Hepatocyte (in vitro differentiated cells): ENCODE results near the gene PI16. TPM values are rescaled to one million over a fixed set of nuclear protein-coding genes. Genes with fewer than 3 reads are reported as not detected.

Source experiments
- DNase-seq: peaks from one replicate; pipeline ENCODE4 v3.0.0-alpha.2; 2016; ENCODE audit warnings: low spot score
- H2AFZ ChIP-seq: fragments of 200-600 bp; sonication (generic); 2 replicates; pipeline ENCODE4 v1.6.0; 2016; ENCODE audit warnings: antibody characterized with exemption, mild to moderate bottlenecking
- H3K27ac ChIP-seq: fragments of 200-600 bp; sonication (generic); 2 replicates; pipeline ENCODE4 v1.5.1; 2016; ENCODE audit warnings: mild to moderate bottlenecking
- H3K27me3 ChIP-seq: fragments of 200-600 bp; sonication (generic); 2 replicates; pipeline ENCODE4 v1.6.1; 2016
- H3K36me3 ChIP-seq: fragments of 200-600 bp; sonication (generic); replicated peaks from 2 replicates; pipeline ENCODE4 v1.5.1; 2016; ENCODE audit warnings: low read depth; ENCODE audit not compliant: insufficient read depth
- H3K4me1 ChIP-seq: fragments of 200-600 bp; sonication (generic); 2 replicates; pipeline ENCODE4 v1.5.1; 2016; ENCODE audit warnings: mild to moderate bottlenecking, moderate library complexity; ENCODE audit not compliant: insufficient read depth
- H3K4me2 ChIP-seq: fragments of 200-600 bp; sonication (generic); 2 replicates; pipeline ENCODE4 v1.6.0; 2016
- H3K4me3 ChIP-seq: fragments of 200-600 bp; sonication (generic); 2 replicates; pipeline ENCODE4 v1.5.1; 2016; ENCODE audit warnings: mild to moderate bottlenecking
- H3K79me2 ChIP-seq: fragments of 200-600 bp; sonication (generic); 2 replicates; pipeline ENCODE4 v1.6.0; 2017; ENCODE audit warnings: mild to moderate bottlenecking
- H3K9me2 ChIP-seq: fragments of 200-600 bp; sonication (generic); replicated peaks from 2 replicates; pipeline ENCODE4 v1.6.0; 2017; ENCODE audit warnings: mild to moderate bottlenecking; ENCODE audit not compliant: insufficient read depth
- H3K9me3 ChIP-seq: fragments of 200-600 bp; sonication (generic); 2 replicates; pipeline ENCODE4 v1.5.1; 2016; ENCODE audit warnings: low read depth, mild to moderate bottlenecking
- H4K20me1 ChIP-seq: fragments of 200-600 bp; sonication (generic); 2 replicates; pipeline ENCODE4 v1.6.0; 2016; ENCODE audit warnings: mild to moderate bottlenecking; ENCODE audit not compliant: insufficient read depth, poor library complexity, severe bottlenecking
- EZH2 ChIP-seq: fragments of 200-600 bp; sonication (generic); IDR thresholded peaks from 2 replicates; pipeline ENCODE4 v1.6.1; 2016; ENCODE audit warnings: antibody characterized with exemption, mild to moderate bottlenecking, borderline replicate concordance
- EZH2phosphoT487 ChIP-seq: fragments of 200-600 bp; sonication (generic); IDR thresholded peaks from one replicate; pipeline ENCODE4 v1.6.1; 2018; ENCODE audit warnings: antibody characterized with exemption, mild to moderate bottlenecking, low read depth, moderate library complexity; ENCODE audit not compliant: unreplicated experiment, severe bottlenecking
- WGBS: methylation state at CpG from one replicate; pipeline ENCODE4 v1.1.6; 2016; ENCODE audit warnings: low lambda C conversion rate; ENCODE audit errors: missing lambda C conversion rate; 5-methylcytosine and 5-hydroxymethylcytosine counted together
- polyA plus RNA-seq: library from polyadenylated mRNA; unstranded; fragments of >200 nt; fragmentation: Nextera tagmentation; extraction: Ambion mirVana; gene quantifications from 2 replicates; pipeline ENCODE4 v1.2.1, GENCODE V29; 2016
- total RNA-seq: library from RNA; depleted of rRNA; stranded (reverse); fragments of >200 nt; gene quantifications from 2 replicates; pipeline ENCODE4 v1.2.3, GENCODE V29; 2014
- TF ChIP-seq, protein P1 (sequence below): fragments of 200-600 bp; sonication (generic); IDR thresholded peaks from 2 replicates; pipeline ENCODE4 v1.5.1; 2016; ENCODE audit warnings: antibody characterized with exemption, mild to moderate bottlenecking; ENCODE audit not compliant: poor library complexity

The PI16 gene
- not detected in 2 replicates for total RNA-seq
- polyA plus RNA-seq: 0.28 TPM in 1 of 2 replicates, not detected in the other

DNA sequence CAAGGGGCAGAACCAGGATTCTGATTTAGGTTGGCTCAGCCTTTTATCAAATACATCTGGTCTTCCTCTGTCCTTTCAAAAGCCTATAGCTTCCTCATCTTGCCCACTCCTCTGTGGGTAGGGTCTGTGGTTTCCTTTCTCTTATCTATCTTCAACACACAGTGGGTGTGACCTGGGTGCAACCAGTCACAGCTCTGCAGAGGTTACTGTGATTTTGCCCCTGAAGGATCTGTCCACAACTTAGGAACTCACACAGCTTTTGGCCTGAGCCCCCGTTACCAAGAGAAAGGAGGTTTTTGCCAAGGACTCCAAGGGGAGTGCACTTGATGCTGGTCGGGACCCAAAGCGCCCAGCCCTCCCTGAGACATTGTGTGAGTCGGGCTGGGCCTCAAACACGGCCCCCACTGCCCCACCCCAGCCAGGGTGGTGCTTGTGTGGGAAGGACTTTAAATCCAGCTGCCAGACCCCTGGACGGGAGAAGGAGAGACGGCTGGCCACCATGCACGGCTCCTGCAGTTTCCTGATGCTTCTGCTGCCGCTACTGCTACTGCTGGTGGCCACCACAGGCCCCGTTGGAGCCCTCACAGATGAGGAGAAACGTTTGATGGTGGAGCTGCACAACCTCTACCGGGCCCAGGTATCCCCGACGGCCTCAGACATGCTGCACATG, at the start of gene PI16:
Gene PI16, plus strand, starts transcription at position 477 of the 670 bp plus-strand sequence. Its CDS starts 23 bp downstream, at position 500.
- no peaks in the 10 kb centered on the region for H4K20me1 ChIP-seq
- DNase-seq: no peak
- H3K4me3 ChIP-seq: no peak within 1 kb of the TSS
- no peak within 1 kb of the TSS for H2AFZ ChIP-seq
- H3K27me3 ChIP-seq: no peaks in the 10 kb centered on the region
- H3K4me2 ChIP-seq: no peak within 1 kb of the TSS
- no peaks in the 10 kb centered on the region for H3K9me2 ChIP-seq
- H3K36me3 ChIP-seq: no peaks in the 10 kb centered on the region
- no peaks in the 10 kb centered on the region for H3K9me3 ChIP-seq
- H3K27ac ChIP-seq: no peak within 1 kb of the TSS
- WGBS: 78% methylated on average over 13 of the region's 14 CpGs
- H3K4me1 ChIP-seq: no peaks in the 10 kb centered on the region
- no peaks in the 10 kb centered on the region for H3K79me2 ChIP-seq
- TF ChIP-seq, protein P1, sequence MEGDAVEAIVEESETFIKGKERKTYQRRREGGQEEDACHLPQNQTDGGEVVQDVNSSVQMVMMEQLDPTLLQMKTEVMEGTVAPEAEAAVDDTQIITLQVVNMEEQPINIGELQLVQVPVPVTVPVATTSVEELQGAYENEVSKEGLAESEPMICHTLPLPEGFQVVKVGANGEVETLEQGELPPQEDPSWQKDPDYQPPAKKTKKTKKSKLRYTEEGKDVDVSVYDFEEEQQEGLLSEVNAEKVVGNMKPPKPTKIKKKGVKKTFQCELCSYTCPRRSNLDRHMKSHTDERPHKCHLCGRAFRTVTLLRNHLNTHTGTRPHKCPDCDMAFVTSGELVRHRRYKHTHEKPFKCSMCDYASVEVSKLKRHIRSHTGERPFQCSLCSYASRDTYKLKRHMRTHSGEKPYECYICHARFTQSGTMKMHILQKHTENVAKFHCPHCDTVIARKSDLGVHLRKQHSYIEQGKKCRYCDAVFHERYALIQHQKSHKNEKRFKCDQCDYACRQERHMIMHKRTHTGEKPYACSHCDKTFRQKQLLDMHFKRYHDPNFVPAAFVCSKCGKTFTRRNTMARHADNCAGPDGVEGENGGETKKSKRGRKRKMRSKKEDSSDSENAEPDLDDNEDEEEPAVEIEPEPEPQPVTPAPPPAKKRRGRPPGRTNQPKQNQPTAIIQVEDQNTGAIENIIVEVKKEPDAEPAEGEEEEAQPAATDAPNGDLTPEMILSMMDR: no peak
- TF ChIP-seq EZH2phosphoT487 (no peak), EZH2 (no peak)

GRCh38 chr6:36904851-36905393, 49.6 kb upstream of the PI16 start:
- WGBS: 91% methylated on average over 5 of the region's 5 CpGs
- H3K36me3 ChIP-seq: no peaks in the 10 kb centered on the region
- H3K4me3 ChIP-seq: no peak overlapping the region
- H2AFZ ChIP-seq: no peak overlapping the region
- H3K9me2 ChIP-seq: no peaks in the 10 kb centered on the region
- H3K9me3 ChIP-seq: no peaks in the 10 kb centered on the region
- peak overlapping the region; percentile 81 for H3K27ac ChIP-seq
- H3K27me3 ChIP-seq: no peaks in the 10 kb centered on the region
- H3K4me2 ChIP-seq: no peak overlapping the region
- TF ChIP-seq EZH2 (no peak), EZH2phosphoT487 (no peak)
- TF ChIP-seq, protein P1: no peak
- H3K79me2 ChIP-seq: no peaks in the 10 kb centered on the region
- no peaks in the 10 kb centered on the region for H4K20me1 ChIP-seq
- H3K4me1 ChIP-seq: peaks cover 7% of the 10 kb centered on the region
- DNase-seq: no peak

GRCh38 chr6:36906539-36907325, 47.8 kb upstream of the PI16 start:
- no peak for DNase-seq
- H4K20me1 ChIP-seq: no peaks in the 10 kb centered on the region
- no peaks in the 10 kb centered on the region for H3K36me3 ChIP-seq
- no peaks in the 10 kb centered on the region for H3K27me3 ChIP-seq
- peaks cover 7% of the 10 kb centered on the region for H3K4me1 ChIP-seq
- H3K27ac ChIP-seq: peak overlapping the region; percentile 81
- no peaks in the 10 kb centered on the region for H3K9me3 ChIP-seq
- no peak overlapping the region for H3K4me2 ChIP-seq
- H3K4me3 ChIP-seq: no peak overlapping the region
- TF ChIP-seq EZH2 (no peak), EZH2phosphoT487 (no peak)
- TF ChIP-seq, protein P1: no peak
- H3K79me2 ChIP-seq: no peaks in the 10 kb centered on the region
- no peak overlapping the region for H2AFZ ChIP-seq
- WGBS: 68% methylated on average over 2 of the region's 2 CpGs
- no peaks in the 10 kb centered on the region for H3K9me2 ChIP-seq
